CD4-positive, alpha-beta T cell treated with Interleukin-21 for 1 hour (primary cell): ENCODE data around the gene NEMP2.

Source experiments
- DNase-seq: peaks from one replicate; pipeline ENCODE4 v3.0.0-alpha.2; 2020

The NEMP2 gene

GRCh38 chr2:190534310-190535120 is at the start of gene NEMP2:
Gene NEMP2 (minus strand): TSS chr2:190534722. CDS start chr2:190534655, 67 bp downstream.
- DNase-seq = peak; percentile 81

GRCh38 chr2:190583507-190584337 is 49.2 kb upstream of the NEMP2 start:
- DNase-seq = no peak

- no peak for DNase-seq
These were observed 48.4 kb upstream of the NEMP2 start for GRCh38 chr2:190582736-190583506.

GRCh38 chr2:190582019-190582418 is 47.5 kb upstream of the NEMP2 start:
- no peak for DNase-seq

GRCh38 chr2:190579915-190580846 is 45.7 kb upstream of the NEMP2 start:
- no peak for DNase-seq

- no peak for DNase-seq
These were observed 44.5 kb upstream of the NEMP2 start for GRCh38 chr2:190579058-190579410.

- peak; percentile 38 for DNase-seq
These were observed 43.9 kb upstream of the NEMP2 start for GRCh38 chr2:190578158-190579057.

GRCh38 chr2:190576573-190576972 is 42.1 kb upstream of the NEMP2 start:
- DNase-seq = no peak

GRCh38 chr2:190575263-190575662 is 40.7 kb upstream of the NEMP2 start:
- peak; percentile 32 for DNase-seq

GRCh38 chr2:190574169-190574568 is 39.6 kb upstream of the NEMP2 start:
- no peak for DNase-seq

GRCh38 chr2:190572246-190572645 is 37.7 kb upstream of the NEMP2 start:
- no peak for DNase-seq

- no peak for DNase-seq
These were observed 37.2 kb upstream of the NEMP2 start for GRCh38 chr2:190571686-190572085.

- DNase-seq = no peak
These were observed 36.3 kb upstream of the NEMP2 start for GRCh38 chr2:190570871-190571270.

GRCh38 chr2:190569994-190570755 is 35.7 kb upstream of the NEMP2 start:
- DNase-seq = no peak

GRCh38 chr2:190564838-190565237 is 30.3 kb upstream of the NEMP2 start:
- DNase-seq = no peak

GRCh38 chr2:190563646-190564045 is 29.1 kb upstream of the NEMP2 start:
- DNase-seq = no peak

- no peak for DNase-seq
These were observed 28.6 kb upstream of the NEMP2 start for GRCh38 chr2:190563109-190563508.

- DNase-seq = no peak
These were observed 27.6 kb upstream of the NEMP2 start for GRCh38 chr2:190562121-190562520.

GRCh38 chr2:190561094-190561493 is 26.6 kb upstream of the NEMP2 start:
- no peak for DNase-seq

- DNase-seq = no peak
These were observed 20.0 kb upstream of the NEMP2 start for GRCh38 chr2:190554357-190555006.
